ENCODE results near the gene SOS1. TPM values are rescaled to one million over a fixed set of nuclear protein-coding genes. Genes with fewer than 3 reads are reported as not detected.
"Not testable (repeated sequence)": the region's sequence is repeated elsewhere in the genome, so short reads cannot be mapped to it uniquely, and the experiment has no call there.

The SOS1 gene
- total RNA-seq, 2 donors from 2014 or later = 29.8 to 61.2 TPM

GRCh38 chr2:38945372-38945771 lies 175.5 kb downstream of the SOS1 start:
- no peaks in the 10 kb centered on the region for H3K36me3 ChIP-seq
- no peaks in the 10 kb centered on the region for H3K4me1 ChIP-seq (ENCODE audit: control insufficient read depth in 1 of 2, low read depth in 2 of 2)
- no peak overlapping the region for H3K27ac ChIP-seq
- H3K27me3 ChIP-seq (replicated peaks; ENCODE audit: insufficient read depth) = no peaks in the 10 kb centered on the region
- H3K9me3 ChIP-seq = no peaks in the 10 kb centered on the region
- DNase-seq (ENCODE audit: low spot score) (no peak), ATAC-seq (ENCODE audit: insufficient number of reproducible peaks, low FRiP score, low read depth) (no peak)
- TF ChIP-seq CTCF (IDR thresholded peaks at IDR 0.05) = no peak
- H3K4me3 ChIP-seq = no peak overlapping the region

- Histone ChIP-seq H3K4me1 (ENCODE audit: control insufficient read depth in 1 of 2, low read depth in 2 of 2) (no peaks in the 10 kb centered on the region), H3K36me3 (no peaks in the 10 kb centered on the region), H3K4me3 (no peak overlapping the region), H3K27me3 (replicated peaks; ENCODE audit: insufficient read depth) (no peaks in the 10 kb centered on the region), H3K27ac (no peak overlapping the region), H3K9me3 (no peaks in the 10 kb centered on the region)
- no peak for TF ChIP-seq CTCF (IDR thresholded peaks at IDR 0.05)
- ATAC-seq (ENCODE audit: insufficient number of reproducible peaks, low FRiP score, low read depth) (no peak), DNase-seq (ENCODE audit: low spot score) (no peak)
These were observed 177.1 kb downstream of the SOS1 start for GRCh38 chr2:38943784-38944183.

DNA sequence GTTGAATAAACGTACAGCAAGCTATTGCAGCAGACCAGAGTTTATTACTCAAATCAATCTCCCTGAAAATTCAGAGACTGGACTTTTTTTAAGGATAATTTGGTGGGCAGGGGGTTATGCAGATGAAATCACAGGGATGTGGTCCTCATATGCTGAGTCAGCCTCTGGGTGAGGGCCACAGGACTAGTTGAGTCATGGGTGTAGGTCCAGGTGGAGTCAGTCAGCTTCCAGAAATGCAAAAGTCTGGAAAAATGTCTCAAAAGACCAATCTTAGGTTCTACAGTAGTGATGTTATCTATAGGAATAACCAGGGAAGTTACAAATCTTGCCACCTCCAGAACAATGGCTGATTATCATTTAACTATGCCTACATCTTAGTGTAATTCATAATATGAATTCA lies 180.1 kb downstream of the SOS1 start:
- DNase-seq (ENCODE audit: low spot score) = no peak
- H3K27ac ChIP-seq = no peak overlapping the region
- no peak overlapping the region for H3K4me3 ChIP-seq
- no peaks in the 10 kb centered on the region for H3K27me3 ChIP-seq (replicated peaks; ENCODE audit: insufficient read depth)
- ATAC-seq (ENCODE audit: insufficient number of reproducible peaks, low FRiP score, low read depth) = no peak
- H3K4me1 ChIP-seq (ENCODE audit: control insufficient read depth in 1 of 2, low read depth in 2 of 2) = no peaks in the 10 kb centered on the region
- no peak for TF ChIP-seq CTCF (IDR thresholded peaks at IDR 0.05)
- H3K9me3 ChIP-seq = no peaks in the 10 kb centered on the region
- no peaks in the 10 kb centered on the region for H3K36me3 ChIP-seq

DNA sequence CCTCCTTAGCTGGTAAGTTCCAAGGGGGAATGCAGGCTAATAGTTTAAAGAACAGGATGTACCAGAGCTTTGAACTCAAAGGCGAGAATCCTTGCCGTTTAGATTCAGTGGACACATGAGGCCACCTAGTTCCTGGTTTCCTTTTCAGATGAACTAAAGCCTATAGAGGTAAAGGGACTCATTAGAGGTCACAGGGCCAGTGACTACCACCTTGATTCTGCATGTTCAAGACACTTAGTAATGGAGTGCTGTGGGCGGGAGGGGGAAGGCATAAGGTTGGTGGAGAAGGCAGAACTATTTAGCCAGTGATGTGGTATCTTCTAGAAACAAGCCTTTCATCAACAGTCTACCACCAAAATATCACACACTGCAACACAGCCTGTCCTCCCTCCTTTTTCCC lies 183.3 kb downstream of the SOS1 start:
- Histone ChIP-seq H3K27ac (no peak overlapping the region), H3K9me3 (no peaks in the 10 kb centered on the region), H3K27me3 (replicated peaks; ENCODE audit: insufficient read depth) (no peaks in the 10 kb centered on the region), H3K4me1 (ENCODE audit: control insufficient read depth in 1 of 2, low read depth in 2 of 2) (no peaks in the 10 kb centered on the region), H3K36me3 (no peaks in the 10 kb centered on the region), H3K4me3 (no peak overlapping the region)
- TF ChIP-seq CTCF (IDR thresholded peaks at IDR 0.05) = no peak
- no peak for ATAC-seq (ENCODE audit: insufficient number of reproducible peaks, low FRiP score, low read depth)
- DNase-seq (ENCODE audit: low spot score) = no peak

- ATAC-seq (ENCODE audit: insufficient number of reproducible peaks, low FRiP score, low read depth); H3K4me1 ChIP-seq (ENCODE audit: control insufficient read depth in 1 of 2, low read depth in 2 of 2); H3K27ac ChIP-seq; DNase-seq (ENCODE audit: low spot score); H3K36me3 ChIP-seq; H3K27me3 ChIP-seq (replicated peaks; ENCODE audit: insufficient read depth); H3K4me3 ChIP-seq; H3K9me3 ChIP-seq: not testable (repeated sequence)
These were observed 184.3 kb downstream of the SOS1 start for GRCh38 chr2:38936516-38936915.

DNA sequence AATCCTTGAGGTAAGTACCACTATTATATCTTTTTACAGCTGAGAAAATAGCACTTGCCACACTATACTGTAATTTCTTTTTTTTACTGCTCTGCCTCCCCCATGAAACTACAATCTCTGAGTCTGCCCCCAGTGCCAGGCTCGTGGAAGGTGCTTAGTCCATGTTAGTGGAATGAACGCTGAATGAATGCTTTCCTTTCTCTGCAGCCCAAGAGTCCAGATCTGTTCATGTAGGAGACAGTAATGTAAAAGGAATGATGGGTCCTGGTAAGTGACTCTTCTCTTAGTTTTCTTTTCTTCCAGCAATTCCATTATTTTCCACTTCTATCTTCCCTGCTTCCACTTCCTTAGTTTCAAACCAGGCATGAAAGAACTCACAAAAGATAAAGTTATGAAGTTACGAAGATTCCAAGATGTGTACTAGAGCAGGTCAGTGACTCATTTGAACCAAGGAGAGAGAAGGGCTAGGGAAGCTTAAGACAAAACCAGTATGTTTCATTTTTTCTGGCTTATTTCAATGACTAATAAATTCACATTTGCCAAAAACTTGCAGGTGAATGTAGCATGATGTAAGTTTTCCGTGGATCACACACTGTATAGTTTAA lies 185.2 kb downstream of the SOS1 start:
- no peak overlapping the region for H3K27ac ChIP-seq
- H3K4me3 ChIP-seq = no peak overlapping the region
- no peaks in the 10 kb centered on the region for H3K4me1 ChIP-seq (ENCODE audit: control insufficient read depth in 1 of 2, low read depth in 2 of 2)
- no peaks in the 10 kb centered on the region for H3K9me3 ChIP-seq
- no peak for TF ChIP-seq CTCF (IDR thresholded peaks at IDR 0.05)
- ATAC-seq (ENCODE audit: insufficient number of reproducible peaks, low FRiP score, low read depth) (no peak), DNase-seq (ENCODE audit: low spot score) (no peak)
- H3K36me3 ChIP-seq = no peaks in the 10 kb centered on the region
- no peaks in the 10 kb centered on the region for H3K27me3 ChIP-seq (replicated peaks; ENCODE audit: insufficient read depth)

Measured in thoracic aorta (tissue), 2 donors.